GM23338 (cell line): ENCODE measurements around the gene C11orf91.

Source experiments
- CREB1 ChIP-seq: fragments of 250-450 bp; sonication (Bioruptor Pico); IDR thresholded peaks from 2 replicates; pipeline ENCODE4 v1.5.0; 2020; ENCODE audit warnings: low read depth, mild to moderate bottlenecking, moderate library complexity
- EZH2 ChIP-seq: fragments of 200-600 bp; sonication (generic); IDR thresholded peaks from one replicate; pipeline ENCODE4 v1.8.0; 2017; ENCODE audit warnings: antibody characterized with exemption, mild to moderate bottlenecking, low read depth; ENCODE audit not compliant: unreplicated experiment
- EZH2phosphoT487 ChIP-seq: fragments of 200-600 bp; sonication (generic); IDR thresholded peaks from one replicate; pipeline ENCODE4 v1.8.1; 2018; ENCODE audit warnings: antibody characterized with exemption; ENCODE audit not compliant: unreplicated experiment
- JUNB ChIP-seq: IDR thresholded peaks from one replicate; pipeline ENCODE4 v1.6.1; 2016; ENCODE audit warnings: antibody characterized with exemption; ENCODE audit not compliant: unreplicated experiment
- NANOG ChIP-seq: IDR thresholded peaks from 2 replicates; pipeline ENCODE4 v1.6.1; 2016; ENCODE audit warnings: antibody characterized with exemption, borderline replicate concordance
- POLR2AphosphoS5 ChIP-seq: IDR thresholded peaks from 2 replicates; pipeline ENCODE4 v1.6.1; 2016; ENCODE audit warnings: antibody characterized with exemption, low read depth
- REST ChIP-seq: IDR thresholded peaks from one replicate; pipeline ENCODE4 v1.6.1; 2018; ENCODE audit warnings: antibody characterized with exemption; ENCODE audit not compliant: unreplicated experiment
- STAT1 ChIP-seq: IDR thresholded peaks from one replicate; pipeline ENCODE4 v1.6.1; 2016; ENCODE audit warnings: antibody characterized with exemption; ENCODE audit not compliant: unreplicated experiment
- ZNF114 ChIP-seq: fragments of 250-450 bp; sonication (Bioruptor Pico); IDR thresholded peaks from 2 replicates; pipeline ENCODE4 v1.5.0; 2020; ENCODE audit warnings: mild to moderate bottlenecking, moderate library complexity
- ZNF331 ChIP-seq: fragments of 250-450 bp; sonication (Bioruptor Pico); IDR thresholded peaks from 2 replicates; pipeline ENCODE4 v1.5.0; 2020; ENCODE audit warnings: low read depth, mild to moderate bottlenecking, moderate library complexity
- TF ChIP-seq, protein P1 (sequence below), 2 experiments: fragments of 200-600 bp in 1 of 2; sonication (generic) in 1 of 2; conservative IDR thresholded peaks; 2 replicates each; pipeline versions ENCODE4 v1.5.1 to v1.6.1; 2016 to 2017; ENCODE audit warnings: antibody characterized with exemption in 2 of 2, low read depth in 2 of 2, mild to moderate bottlenecking in 2 of 2, moderate library complexity in 1 of 2
- TF ChIP-seq, protein P2 (sequence below): IDR thresholded peaks from 2 replicates; pipeline ENCODE4 v1.6.1; 2016; ENCODE audit warnings: antibody characterized with exemption

- TF ChIP-seq, protein P1, sequence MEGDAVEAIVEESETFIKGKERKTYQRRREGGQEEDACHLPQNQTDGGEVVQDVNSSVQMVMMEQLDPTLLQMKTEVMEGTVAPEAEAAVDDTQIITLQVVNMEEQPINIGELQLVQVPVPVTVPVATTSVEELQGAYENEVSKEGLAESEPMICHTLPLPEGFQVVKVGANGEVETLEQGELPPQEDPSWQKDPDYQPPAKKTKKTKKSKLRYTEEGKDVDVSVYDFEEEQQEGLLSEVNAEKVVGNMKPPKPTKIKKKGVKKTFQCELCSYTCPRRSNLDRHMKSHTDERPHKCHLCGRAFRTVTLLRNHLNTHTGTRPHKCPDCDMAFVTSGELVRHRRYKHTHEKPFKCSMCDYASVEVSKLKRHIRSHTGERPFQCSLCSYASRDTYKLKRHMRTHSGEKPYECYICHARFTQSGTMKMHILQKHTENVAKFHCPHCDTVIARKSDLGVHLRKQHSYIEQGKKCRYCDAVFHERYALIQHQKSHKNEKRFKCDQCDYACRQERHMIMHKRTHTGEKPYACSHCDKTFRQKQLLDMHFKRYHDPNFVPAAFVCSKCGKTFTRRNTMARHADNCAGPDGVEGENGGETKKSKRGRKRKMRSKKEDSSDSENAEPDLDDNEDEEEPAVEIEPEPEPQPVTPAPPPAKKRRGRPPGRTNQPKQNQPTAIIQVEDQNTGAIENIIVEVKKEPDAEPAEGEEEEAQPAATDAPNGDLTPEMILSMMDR (conservative IDR thresholded peaks at IDR 0.05; ENCODE audit: low read depth in 2 of 2) = peak; percentile 29 to 77
- TF ChIP-seq CREB1 (CRISPR knock-in tag) = no peak
- no peak for TF ChIP-seq EZH2
- no peak for TF ChIP-seq NANOG
- no peak for TF ChIP-seq POLR2AphosphoS5
- TF ChIP-seq JUNB = no peak
- no peak for TF ChIP-seq REST
- TF ChIP-seq, protein P2, sequence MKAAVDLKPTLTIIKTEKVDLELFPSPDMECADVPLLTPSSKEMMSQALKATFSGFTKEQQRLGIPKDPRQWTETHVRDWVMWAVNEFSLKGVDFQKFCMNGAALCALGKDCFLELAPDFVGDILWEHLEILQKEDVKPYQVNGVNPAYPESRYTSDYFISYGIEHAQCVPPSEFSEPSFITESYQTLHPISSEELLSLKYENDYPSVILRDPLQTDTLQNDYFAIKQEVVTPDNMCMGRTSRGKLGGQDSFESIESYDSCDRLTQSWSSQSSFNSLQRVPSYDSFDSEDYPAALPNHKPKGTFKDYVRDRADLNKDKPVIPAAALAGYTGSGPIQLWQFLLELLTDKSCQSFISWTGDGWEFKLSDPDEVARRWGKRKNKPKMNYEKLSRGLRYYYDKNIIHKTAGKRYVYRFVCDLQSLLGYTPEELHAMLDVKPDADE = no peak
- TF ChIP-seq STAT1 = no peak
- TF ChIP-seq ZNF114 (CRISPR knock-in tag) = no peak
- no peak for TF ChIP-seq EZH2phosphoT487
- no peak for TF ChIP-seq ZNF331
Measured at GRCh38 chr11:33682446-33682845, 18.2 kb downstream of the C11orf91 start.
